K562 (cell line): ENCODE results near the gene TP73. TPM values are rescaled to one million over a fixed set of nuclear protein-coding genes. Genes with fewer than 3 reads are reported as not detected.

ENCODE experiments used
- CBFA2T2 ChIP-seq: fragments of 450-650 bp; conservative IDR thresholded peaks from 2 replicates; pipeline ENCODE4 v1.6.1; 2017; ENCODE audit warnings: mild to moderate bottlenecking
- CCNT2 ChIP-seq: IDR thresholded peaks from 2 replicates; pipeline ENCODE4 v1.6.1; 2011; ENCODE audit warnings: borderline replicate concordance, low read depth, mild to moderate bottlenecking, moderate library complexity, mixed read lengths, low read length; ENCODE audit not compliant: insufficient read length; ENCODE audit errors: extremely low read depth
- CHD4 ChIP-seq: fragments of 200-600 bp; sonication (generic); IDR thresholded peaks from 3 replicates; pipeline ENCODE4 v1.6.1; 2012; ENCODE audit warnings: low read depth, mild to moderate bottlenecking, mixed read lengths, low read length, inconsistent platforms; ENCODE audit not compliant: insufficient read depth, insufficient replicate concordance, poor library complexity, severe bottlenecking
- CTBP1 ChIP-seq: fragments of 450-650 bp; IDR thresholded peaks from 2 replicates; pipeline ENCODE4 v1.6.1; 2016; ENCODE audit warnings: borderline replicate concordance
- EHMT2 ChIP-seq: fragments of 450-650 bp; IDR thresholded peaks from 2 replicates; pipeline ENCODE4 v1.6.1; 2018; ENCODE audit warnings: antibody characterized with exemption
- ELF2 ChIP-seq: fragments of 250-450 bp; sonication (Bioruptor Pico); IDR thresholded peaks from 2 replicates; pipeline ENCODE4 v1.5.0; 2021; ENCODE audit warnings: mild to moderate bottlenecking
- ETS2 ChIP-seq: IDR thresholded peaks from 2 replicates; pipeline ENCODE4 v1.6.1; 2016; ENCODE audit warnings: borderline replicate concordance, missing genetic modification characterization, mild to moderate bottlenecking, moderate library complexity, missing compliant biosample characterization; ENCODE audit not compliant: poor library complexity, severe bottlenecking
- GTF3C2 ChIP-seq: IDR thresholded peaks from 3 replicates; pipeline ENCODE4 v1.6.1; 2011; ENCODE audit warnings: borderline replicate concordance, mild to moderate bottlenecking, moderate library complexity; ENCODE audit not compliant: insufficient read length; ENCODE audit errors: extremely low read depth
- LEF1 ChIP-seq: fragments of 450-650 bp; IDR thresholded peaks from 2 replicates; pipeline ENCODE4 v1.6.1; 2016; ENCODE audit warnings: mild to moderate bottlenecking
- MEF2D ChIP-seq: conservative IDR thresholded peaks from 2 replicates; pipeline ENCODE4 v1.6.1; 2016; ENCODE audit warnings: low read depth, missing genetic modification characterization, missing compliant biosample characterization
- NR3C1 ChIP-seq: sonication (generic); formaldehyde crosslinking; IDR thresholded peaks from 2 replicates; pipeline ENCODE4 v1.8.1; 2022; ENCODE audit warnings: missing genetic modification reagents
- SRSF9 ChIP-seq: fragments of 200-400 bp; formaldehyde crosslinking; IDR thresholded peaks from 2 replicates; pipeline ENCODE4 v1.6.1; 2017; ENCODE audit warnings: low read depth, low read length, borderline replicate concordance
- STAG1 ChIP-seq: sonication (generic); formaldehyde crosslinking; IDR thresholded peaks from 2 replicates; pipeline ENCODE4 v1.5.0; 2020; ENCODE audit warnings: missing genetic modification reagents, borderline replicate concordance
- SUPT5H ChIP-seq: fragments of 450-650 bp; IDR thresholded peaks from 2 replicates; pipeline ENCODE4 v1.6.1; 2016
- ZC3H4 ChIP-seq: sonication (generic); formaldehyde crosslinking; IDR thresholded peaks from 2 replicates; pipeline ENCODE4 v1.9.0; 2021; ENCODE audit warnings: missing genetic modification reagents, borderline replicate concordance
- polyA plus RNA-seq, 8 experiments: library from polyadenylated mRNA; depleted of rRNA in 4 of 8; stranded (reverse) in 5 of 8; unstranded in 3 of 8; fragments of >200 nt; fragmentation: Nextera tagmentation in 2 of 8; fragmentation: Illumina TruSeq in 1 of 8; extraction: Ambion mirVana in 2 of 8; extraction: Trizol in 1 of 8; gene quantifications; 2 replicates each; pipeline versions ENCODE4 v1.2.1 to v1.2.3, GENCODE V29; 2011 to 2014; ENCODE audit warnings: inconsistent platforms in 1 of 8, missing spikeins in 1 of 8
- total RNA-seq, 7 experiments: library from RNA; depleted of rRNA in 6 of 7; stranded (reverse); fragments of >200 nt in 6 of 7; fragmentation: Illumina TruSeq in 2 of 7; extraction: Trizol in 2 of 7; gene quantifications; 2 replicates each; pipeline versions ENCODE4 v1.2.1 to v1.2.3, GENCODE V29; 2011 to 2021; ENCODE audit warnings: low replicate concordance in 1 of 7
- TF ChIP-seq, protein P1 (sequence below): fragments of 450-650 bp; formaldehyde crosslinking; IDR thresholded peaks from 2 replicates; pipeline ENCODE4 v1.4.0; 2022; ENCODE audit warnings: missing genetic modification characterization
- TF ChIP-seq, protein P2 (sequence below): fragments of 250-450 bp; sonication (Bioruptor Pico); IDR thresholded peaks from 2 replicates; pipeline ENCODE4 v1.5.0; 2020; ENCODE audit warnings: mild to moderate bottlenecking
- TF ChIP-seq, protein P3 (sequence below): sonication (generic); formaldehyde crosslinking; IDR thresholded peaks from 2 replicates; pipeline ENCODE4 v1.8.0; 2023; ENCODE audit warnings: mild to moderate bottlenecking, missing genetic modification reagents

The TP73 gene
- total and polyA plus RNA-seq, 9 of the 15 experiments (the other 6 are each of a cell fraction or from before 2014, with no cell fraction given): 0.07 to 1.6 (median 0.40) TPM; not detected in 2

DNA sequence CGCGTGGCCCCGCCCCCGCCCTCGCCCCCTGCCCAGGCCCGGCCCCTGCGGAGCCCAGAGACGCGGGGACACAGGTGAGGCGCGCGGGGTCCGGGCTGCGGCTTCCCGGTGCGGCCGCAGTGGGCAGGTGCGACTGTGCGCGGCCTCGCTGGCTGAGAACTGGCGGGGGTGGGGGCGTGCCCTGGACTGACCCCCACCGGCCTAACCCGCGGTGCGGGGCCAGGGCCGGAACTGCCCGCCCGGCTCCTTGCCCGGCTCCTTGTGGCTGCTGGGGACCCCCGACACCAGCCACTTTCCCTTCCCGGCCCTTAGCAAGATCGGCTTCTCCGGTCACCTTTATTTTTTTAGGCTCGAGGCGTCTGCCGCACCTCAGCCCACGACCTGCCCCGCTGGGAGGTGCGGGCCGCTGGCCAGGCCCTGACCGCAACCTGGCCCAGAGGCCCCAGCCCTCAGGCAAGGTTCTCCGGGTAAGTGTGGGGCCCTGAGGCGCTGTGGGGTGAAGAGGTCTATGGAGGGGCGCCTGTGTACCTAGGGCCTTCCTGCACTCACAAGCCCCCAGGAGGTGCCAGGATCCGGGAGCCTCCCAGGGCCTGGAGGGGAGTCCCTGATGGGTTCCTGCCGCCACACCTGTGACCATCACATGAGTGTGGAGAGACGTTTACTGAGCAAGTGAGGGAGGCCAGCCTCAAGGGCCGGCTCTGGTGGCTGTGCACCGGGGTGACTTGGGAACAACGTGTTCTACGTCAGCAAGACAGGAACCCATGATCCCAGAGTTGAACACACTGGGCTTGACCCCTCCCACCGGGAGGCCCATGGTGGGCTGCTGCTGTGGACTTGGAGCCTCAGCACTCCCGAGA is 120.6 kb downstream of the TP73 start, which contains the start of gene SMIM1 (continued):
- no peak for TF ChIP-seq EHMT2
- peak; percentile 15 for TF ChIP-seq CHD4
- no peak for TF ChIP-seq CBFA2T2
- peak; percentile 43; the same call in 1 of the 2 replicates for TF ChIP-seq CTBP1
- TF ChIP-seq, protein P1, sequence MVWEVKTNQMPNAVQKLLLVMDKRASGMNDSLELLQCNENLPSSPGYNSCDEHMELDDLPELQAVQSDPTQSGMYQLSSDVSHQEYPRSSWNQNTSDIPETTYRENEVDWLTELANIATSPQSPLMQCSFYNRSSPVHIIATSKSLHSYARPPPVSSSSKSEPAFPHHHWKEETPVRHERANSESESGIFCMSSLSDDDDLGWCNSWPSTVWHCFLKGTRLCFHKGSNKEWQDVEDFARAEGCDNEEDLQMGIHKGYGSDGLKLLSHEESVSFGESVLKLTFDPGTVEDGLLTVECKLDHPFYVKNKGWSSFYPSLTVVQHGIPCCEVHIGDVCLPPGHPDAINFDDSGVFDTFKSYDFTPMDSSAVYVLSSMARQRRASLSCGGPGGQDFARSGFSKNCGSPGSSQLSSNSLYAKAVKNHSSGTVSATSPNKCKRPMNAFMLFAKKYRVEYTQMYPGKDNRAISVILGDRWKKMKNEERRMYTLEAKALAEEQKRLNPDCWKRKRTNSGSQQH (CRISPR knock-in tag): no peak
- TF ChIP-seq, protein P2, sequence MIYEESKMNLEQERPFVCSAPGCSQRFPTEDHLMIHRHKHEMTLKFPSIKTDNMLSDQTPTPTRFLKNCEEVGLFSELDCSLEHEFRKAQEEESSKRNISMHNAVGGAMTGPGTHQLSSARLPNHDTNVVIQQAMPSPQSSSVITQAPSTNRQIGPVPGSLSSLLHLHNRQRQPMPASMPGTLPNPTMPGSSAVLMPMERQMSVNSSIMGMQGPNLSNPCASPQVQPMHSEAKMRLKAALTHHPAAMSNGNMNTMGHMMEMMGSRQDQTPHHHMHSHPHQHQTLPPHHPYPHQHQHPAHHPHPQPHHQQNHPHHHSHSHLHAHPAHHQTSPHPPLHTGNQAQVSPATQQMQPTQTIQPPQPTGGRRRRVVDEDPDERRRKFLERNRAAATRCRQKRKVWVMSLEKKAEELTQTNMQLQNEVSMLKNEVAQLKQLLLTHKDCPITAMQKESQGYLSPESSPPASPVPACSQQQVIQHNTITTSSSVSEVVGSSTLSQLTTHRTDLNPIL: no peak
- TF ChIP-seq LEF1: no peak
- no peak for TF ChIP-seq SRSF9
- TF ChIP-seq ETS2 (tag): no peak
- TF ChIP-seq CCNT2: no peak
- TF ChIP-seq GTF3C2: no peak
- TF ChIP-seq ELF2 (CRISPR knock-in tag): no peak
- no peak for TF ChIP-seq NR3C1 (CRISPR knock-in tag)
- TF ChIP-seq MEF2D (tag): no peak
- TF ChIP-seq ZC3H4: no peak
- no peak for TF ChIP-seq SUPT5H
- no peak for TF ChIP-seq STAG1 (CRISPR knock-in tag)
- TF ChIP-seq, protein P3, sequence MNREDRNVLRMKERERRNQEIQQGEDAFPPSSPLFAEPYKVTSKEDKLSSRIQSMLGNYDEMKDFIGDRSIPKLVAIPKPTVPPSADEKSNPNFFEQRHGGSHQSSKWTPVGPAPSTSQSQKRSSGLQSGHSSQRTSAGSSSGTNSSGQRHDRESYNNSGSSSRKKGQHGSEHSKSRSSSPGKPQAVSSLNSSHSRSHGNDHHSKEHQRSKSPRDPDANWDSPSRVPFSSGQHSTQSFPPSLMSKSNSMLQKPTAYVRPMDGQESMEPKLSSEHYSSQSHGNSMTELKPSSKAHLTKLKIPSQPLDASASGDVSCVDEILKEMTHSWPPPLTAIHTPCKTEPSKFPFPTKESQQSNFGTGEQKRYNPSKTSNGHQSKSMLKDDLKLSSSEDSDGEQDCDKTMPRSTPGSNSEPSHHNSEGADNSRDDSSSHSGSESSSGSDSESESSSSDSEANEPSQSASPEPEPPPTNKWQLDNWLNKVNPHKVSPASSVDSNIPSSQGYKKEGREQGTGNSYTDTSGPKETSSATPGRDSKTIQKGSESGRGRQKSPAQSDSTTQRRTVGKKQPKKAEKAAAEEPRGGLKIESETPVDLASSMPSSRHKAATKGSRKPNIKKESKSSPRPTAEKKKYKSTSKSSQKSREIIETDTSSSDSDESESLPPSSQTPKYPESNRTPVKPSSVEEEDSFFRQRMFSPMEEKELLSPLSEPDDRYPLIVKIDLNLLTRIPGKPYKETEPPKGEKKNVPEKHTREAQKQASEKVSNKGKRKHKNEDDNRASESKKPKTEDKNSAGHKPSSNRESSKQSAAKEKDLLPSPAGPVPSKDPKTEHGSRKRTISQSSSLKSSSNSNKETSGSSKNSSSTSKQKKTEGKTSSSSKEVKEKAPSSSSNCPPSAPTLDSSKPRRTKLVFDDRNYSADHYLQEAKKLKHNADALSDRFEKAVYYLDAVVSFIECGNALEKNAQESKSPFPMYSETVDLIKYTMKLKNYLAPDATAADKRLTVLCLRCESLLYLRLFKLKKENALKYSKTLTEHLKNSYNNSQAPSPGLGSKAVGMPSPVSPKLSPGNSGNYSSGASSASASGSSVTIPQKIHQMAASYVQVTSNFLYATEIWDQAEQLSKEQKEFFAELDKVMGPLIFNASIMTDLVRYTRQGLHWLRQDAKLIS (CRISPR knock-in tag): no peak
